Mammary microvascular endothelial cell (primary cell): ENCODE results near the gene TNNI2. TPM values are rescaled to one million over a fixed set of nuclear protein-coding genes. Genes with fewer than 3 reads are reported as not detected.

Source experiments
- total RNA-seq: library from RNA; depleted of rRNA; stranded (reverse); fragments of >200 nt; gene quantifications from 2 replicates; pipeline ENCODE4 v1.2.3, GENCODE V29; 2015

Gene TNNI2
- not detected in 2 replicates for total RNA-seq

DNA sequence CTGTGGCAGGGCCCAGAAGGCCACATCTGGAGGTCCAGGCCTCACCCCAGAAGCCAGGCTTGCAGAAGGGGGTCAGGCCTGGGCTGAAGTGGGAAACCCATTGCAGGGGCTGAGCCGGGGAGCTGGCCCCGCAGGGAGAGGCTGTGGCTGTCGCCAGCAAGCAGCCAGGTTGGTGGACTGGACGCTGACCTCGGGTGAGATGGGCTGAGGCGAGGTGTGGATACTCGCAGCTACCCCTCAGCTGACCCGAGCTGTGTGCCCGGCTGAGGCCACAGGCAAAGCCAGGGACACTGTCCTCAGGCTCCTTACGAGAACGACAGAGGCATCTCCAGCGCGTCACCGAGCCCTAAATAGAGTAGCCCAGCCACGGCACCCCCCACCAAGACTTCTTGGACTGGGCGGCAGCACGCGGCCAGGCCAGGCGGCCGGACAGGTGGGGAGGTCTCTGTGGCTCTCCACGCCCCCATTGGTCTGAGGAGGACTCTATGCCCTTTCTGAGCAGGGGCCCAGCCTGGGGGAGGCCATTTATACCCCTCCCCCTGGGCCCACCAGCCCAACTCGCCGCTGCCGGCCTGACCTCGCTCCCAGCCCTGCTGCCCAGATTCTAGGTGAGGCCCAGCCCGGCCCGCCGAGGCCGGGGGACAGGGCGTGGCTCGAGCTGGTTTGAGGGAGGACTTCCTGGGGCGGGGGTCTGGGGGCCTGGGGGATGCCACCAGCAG lies at the start of gene TNNI2:
TNNI2 (plus strand) TSS at position 556 of the 719 bp plus-strand sequence. CDS start 716 bp downstream, outside the sequence.

DNA sequence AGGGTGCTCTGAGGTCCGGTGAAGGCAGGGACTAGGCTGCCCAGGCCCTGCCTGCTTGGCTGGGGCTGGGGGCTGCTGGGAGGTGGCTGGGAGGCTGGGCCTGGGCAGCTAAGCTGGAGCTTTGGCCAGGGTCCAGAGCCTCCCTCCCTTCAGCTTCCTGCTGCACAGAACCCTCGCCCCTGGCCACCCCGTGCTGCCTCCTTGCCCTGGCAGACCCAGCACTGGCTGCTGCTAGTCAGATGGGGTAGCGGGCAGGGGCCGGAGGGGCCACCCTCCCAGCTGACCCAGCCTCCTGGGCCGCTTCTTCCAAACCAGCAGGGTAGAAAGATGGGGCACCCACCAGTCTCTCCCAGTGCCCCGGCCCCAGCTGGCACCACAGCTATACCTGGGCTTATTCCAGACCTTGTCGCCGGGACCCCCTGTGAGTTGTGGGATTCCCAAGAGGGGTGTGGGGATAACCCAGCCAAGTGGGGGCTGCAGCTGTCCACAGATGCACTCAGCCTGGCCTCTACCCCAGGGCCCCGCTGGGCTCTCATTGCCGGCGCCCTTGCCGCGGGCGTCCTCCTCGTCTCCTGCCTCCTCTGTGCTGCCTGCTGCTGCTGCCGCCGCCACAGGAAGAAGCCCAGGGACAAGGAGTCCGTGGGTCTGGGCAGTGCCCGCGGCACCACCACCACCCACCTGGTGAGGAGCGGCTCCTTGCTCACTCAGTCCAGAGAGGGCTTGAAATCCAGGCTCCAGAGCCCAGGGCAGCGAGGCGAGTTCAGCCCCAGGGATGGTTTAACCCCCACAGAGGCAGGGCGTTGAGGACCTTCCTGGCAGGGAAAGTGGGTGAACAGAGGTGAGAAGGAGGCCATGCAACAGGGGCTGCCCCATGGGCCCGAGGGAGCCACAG lies 3.8 kb upstream of the TNNI2 start, which contains the start of gene SYT8:
SYT8 (plus strand) TSS at position 212 of the 892 bp plus-strand sequence; CDS start at position 328, 116 bp downstream.

DNA sequence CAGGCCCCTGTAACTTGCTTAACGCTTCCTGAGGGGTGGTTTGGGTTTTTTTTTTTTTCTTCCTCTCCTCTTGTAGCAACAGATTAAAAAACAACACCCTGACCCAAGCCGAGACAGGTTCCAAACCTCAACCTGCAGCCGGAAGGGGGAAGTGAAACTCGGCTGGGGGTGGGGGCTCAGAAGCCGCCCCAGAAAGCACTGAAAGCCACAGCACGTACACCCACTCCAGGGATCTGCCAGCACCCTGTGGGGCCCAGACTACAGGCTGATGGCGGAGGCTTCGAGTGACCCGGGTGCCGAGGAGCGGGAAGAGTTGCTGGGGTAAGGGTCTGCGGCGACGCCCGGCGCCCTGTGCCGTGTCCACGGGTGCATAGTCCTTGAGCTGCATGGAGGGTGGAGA lies 14.1 kb downstream of the TNNI2 start, which contains the start of gene LSP1:
LSP1 (plus strand) TSS at position 208 of the 400 bp plus-strand sequence; CDS start at position 269, 61 bp downstream.

Other genes starting within 250 kb of the TNNI2 start
- gene KRTAP5-2, start 240.7 kb upstream of the TNNI2 start, total RNA-seq = not detected in 2 replicates
- gene KRTAP5-3, start 230.5 kb upstream of the TNNI2 start, total RNA-seq = not detected in 2 replicates
- gene KRTAP5-4, start 216.8 kb upstream of the TNNI2 start, total RNA-seq = not detected in 2 replicates
- not detected in 2 replicates for gene KRTAP5-5, start 209.2 kb upstream of the TNNI2 start, total RNA-seq
- gene KRTAP5-6, start 141.8 kb upstream of the TNNI2 start, total RNA-seq = not detected in 2 replicates
- 0.20 TPM in 2 replicates for gene IFITM10, start 88.4 kb upstream of the TNNI2 start, total RNA-seq
- gene CTSD, start 75.1 kb upstream of the TNNI2 start, total RNA-seq = 329 and 379 TPM in 2 replicates
- not detected in 2 replicates for gene SYT8, start 4.0 kb upstream of the TNNI2 start, total RNA-seq
- 0.20 TPM in 1 of 2 replicates, not detected in the other for gene LSP1, start 14.1 kb downstream of the TNNI2 start, total RNA-seq
- not detected in 2 replicates for gene PRR33, start 52.9 kb downstream of the TNNI2 start, total RNA-seq
- not detected in 2 replicates for gene TNNT3, start 80.7 kb downstream of the TNNI2 start, total RNA-seq
- gene MRPL23, start 108.4 kb downstream of the TNNI2 start, total RNA-seq = 95.2 and 101 TPM in 2 replicates
- 6.5 and 9.7 TPM in 2 replicates for gene H19, start 158.9 kb downstream of the TNNI2 start, total RNA-seq